HG03159 (cell line): ENCODE measurements around the gene ST14.
"Not testable (repeated sequence)": the region's sequence is repeated elsewhere in the genome, so short reads cannot be mapped to it uniquely, and the experiment has no call there.

Source experiments
- ATAC-seq: cut with Tn5 transposase; IDR thresholded peaks from one replicate; pipeline ENCODE4 v1.9.1; 2021; ENCODE audit warnings: mild to moderate bottlenecking, moderate library complexity; ENCODE audit not compliant: unreplicated experiment

ST14 gene

GRCh38 chr11:130187096-130187495 lies 27.5 kb downstream of the ST14 start:
- ATAC-seq: no peak

- ATAC-seq: no peak
These were observed 28.5 kb downstream of the ST14 start for GRCh38 chr11:130188047-130188446.

DNA sequence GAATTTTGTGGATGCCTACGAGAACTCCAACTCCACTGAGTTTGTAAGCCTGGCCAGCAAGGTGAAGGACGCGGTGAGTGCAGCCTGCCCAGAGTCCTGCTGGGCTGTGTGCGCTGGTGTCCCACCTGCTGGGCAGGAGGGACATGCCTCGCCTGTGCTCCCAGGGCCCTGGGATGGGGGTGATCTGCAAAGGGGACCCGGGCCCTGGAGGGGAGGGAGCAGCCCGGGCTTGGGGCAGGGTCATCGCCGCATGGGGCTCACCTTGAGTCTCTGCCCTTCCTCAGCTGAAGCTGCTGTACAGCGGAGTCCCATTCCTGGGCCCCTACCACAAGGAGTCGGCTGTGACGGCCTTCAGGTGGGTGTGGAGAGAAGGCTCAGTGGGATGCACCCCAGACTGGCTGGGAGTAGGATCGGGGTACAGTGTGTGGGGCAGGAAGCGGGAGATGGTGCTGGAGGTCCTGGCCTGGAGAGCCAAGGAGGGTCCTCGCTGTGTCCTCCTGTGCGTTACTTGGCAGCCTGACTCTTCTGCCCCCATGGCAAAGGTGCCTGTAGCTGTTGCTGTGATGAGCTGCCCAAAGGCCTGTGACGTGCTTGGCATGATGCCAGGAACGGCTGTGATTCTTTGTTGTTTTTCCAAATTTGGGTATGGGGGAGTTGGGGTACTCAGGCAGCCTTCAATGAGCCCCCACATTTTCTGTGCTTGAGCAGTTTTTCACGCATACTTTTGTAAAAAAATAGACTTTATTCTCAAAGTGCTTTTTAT lies 29.2 kb downstream of the ST14 start:
- no peak for ATAC-seq

DNA sequence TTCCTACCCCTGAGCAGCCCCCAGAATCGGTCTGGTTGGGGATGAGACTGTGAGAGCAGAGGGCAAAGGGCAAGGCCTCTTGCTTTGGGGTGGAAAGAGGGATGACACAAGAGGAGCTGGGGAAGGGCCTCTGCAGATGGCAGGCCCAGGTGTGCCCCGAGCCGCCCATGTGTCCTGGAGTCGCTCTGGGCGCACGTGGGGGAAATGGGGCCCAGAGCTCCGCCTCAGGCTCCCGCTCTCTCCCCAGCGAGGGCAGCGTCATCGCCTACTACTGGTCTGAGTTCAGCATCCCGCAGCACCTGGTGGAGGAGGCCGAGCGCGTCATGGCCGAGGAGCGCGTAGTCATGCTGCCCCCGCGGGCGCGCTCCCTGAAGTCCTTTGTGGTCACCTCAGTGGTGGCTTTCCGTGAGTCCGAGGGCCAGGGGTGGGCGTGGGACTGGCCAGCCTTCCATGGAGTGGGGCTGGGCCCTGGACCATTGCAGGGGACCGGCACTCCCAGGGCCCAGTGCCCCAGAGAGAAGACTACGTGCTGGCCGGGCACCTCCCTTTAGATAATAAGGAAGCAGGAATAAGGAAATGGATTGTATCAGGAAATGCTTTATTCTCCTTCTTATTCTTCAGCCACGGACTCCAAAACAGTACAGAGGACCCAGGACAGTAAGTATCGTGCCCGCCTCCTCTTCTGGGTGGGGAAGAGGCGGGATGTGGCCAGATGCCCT lies 30.1 kb downstream of the ST14 start:
- no peak for ATAC-seq

- no peak for ATAC-seq
These were observed 30.8 kb downstream of the ST14 start for GRCh38 chr11:130190371-130190881.

DNA sequence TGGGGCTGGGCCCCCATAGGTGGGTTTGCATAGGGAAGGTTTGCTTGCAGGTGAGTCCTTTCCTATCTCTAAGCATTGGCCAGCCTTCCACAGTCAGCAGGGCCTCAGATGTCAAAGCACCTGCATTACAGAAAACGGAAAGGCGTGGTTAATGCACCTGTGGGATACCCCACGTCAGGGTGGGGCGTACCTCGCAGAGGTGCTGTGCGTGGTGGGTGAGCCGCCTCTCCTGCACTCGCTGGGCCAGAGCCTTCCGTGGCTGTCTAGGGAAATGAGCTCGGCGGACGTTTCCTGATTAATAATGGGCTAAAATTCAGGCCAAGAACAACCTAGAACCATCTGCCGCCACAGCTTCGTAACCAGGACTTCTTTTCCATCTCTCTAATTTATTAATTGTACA lies 32.3 kb downstream of the ST14 start:
- ATAC-seq: no peak

DNA sequence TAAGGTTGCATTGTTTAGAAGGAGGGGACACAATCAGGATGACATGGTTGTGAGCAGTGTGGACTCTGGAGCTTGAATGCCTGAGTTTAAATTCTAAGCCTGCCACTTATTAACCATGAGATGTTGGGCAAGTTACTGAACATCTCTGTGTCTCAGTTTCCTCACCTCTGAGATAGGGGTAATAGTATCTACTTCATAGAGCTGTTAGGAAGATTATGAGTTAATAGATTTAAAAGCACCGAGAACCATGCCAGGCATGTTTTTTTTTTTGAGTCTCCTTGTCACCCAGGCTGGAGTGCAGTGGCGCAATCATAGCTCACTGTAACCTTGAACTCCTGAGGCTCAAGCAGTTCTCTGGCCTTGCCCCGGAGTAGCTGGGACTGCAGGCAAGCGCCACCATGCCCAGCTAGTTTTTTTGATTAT lies 33.3 kb downstream of the ST14 start:
- ATAC-seq: no peak

DNA sequence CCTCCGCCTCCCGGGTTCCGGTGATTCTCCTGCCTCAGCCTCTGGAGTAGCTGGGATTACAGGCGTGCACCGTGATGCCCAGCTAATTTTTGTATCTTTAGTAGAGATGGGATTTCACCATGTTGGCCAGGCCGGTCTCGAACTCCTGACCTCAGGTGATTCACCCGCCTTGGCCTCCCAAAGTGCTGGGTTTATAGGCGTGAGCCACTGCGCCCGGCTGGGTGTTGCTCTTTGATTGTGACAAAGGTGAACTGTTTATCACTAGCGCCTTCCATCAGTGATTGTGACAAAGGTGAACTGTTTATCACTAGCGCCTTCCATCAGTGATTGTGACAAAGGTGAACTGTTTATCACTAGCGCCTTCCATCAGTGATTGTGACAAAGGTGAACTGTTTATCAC lies 34.0 kb downstream of the ST14 start:
- ATAC-seq: not testable (repeated sequence)

GRCh38 chr11:130194241-130195023 lies 34.9 kb downstream of the ST14 start:
- no peak for ATAC-seq

- no peak for ATAC-seq
These were observed 37.9 kb downstream of the ST14 start for GRCh38 chr11:130197386-130198035.

GRCh38 chr11:130198292-130198691 lies 38.7 kb downstream of the ST14 start:
- no peak for ATAC-seq

GRCh38 chr11:130198964-130199363 lies 39.4 kb downstream of the ST14 start:
- ATAC-seq: no peak

- no peak for ATAC-seq
These were observed 40.2 kb downstream of the ST14 start for GRCh38 chr11:130199792-130200191.

GRCh38 chr11:130201026-130201425 lies 41.4 kb downstream of the ST14 start:
- no peak for ATAC-seq

DNA sequence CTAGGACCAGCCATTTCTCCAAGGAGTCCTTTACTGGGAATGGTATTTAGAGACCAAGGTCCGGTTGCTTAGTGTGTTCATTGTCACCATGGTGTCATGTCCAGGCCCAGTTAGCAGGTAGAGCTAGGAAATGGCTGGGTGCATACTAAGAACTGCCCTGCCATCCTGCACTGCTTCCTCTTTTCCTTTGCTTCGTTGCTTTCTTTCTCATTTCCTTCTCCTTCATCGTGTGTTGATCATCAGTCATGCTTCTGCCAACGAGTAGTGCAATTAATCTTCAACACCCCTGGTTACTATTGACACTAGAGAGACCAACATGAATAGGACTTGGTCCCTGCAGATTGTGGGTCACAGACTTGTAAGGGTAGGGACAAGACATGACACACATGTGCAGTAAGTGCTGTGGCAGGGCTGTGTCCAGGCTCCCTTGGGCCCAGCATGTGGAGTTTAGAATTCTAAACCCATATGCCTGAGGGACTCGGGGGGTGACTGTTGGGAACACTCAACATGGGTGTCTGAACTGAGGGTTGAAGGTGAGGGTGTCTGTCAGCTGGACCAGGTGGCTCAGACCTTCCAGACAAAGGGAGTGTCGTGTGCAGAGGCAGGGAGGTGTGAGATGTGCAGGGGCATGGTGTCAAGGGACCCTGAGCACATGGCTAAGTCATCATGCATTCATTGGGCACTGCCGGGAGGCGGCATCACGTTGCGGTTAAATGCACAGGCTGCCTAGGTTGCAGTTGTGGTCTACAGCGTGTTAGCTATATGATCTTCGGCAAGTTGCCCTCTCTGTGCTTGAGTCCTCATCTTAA lies 42.6 kb downstream of the ST14 start:
- ATAC-seq: peak; percentile 55

DNA sequence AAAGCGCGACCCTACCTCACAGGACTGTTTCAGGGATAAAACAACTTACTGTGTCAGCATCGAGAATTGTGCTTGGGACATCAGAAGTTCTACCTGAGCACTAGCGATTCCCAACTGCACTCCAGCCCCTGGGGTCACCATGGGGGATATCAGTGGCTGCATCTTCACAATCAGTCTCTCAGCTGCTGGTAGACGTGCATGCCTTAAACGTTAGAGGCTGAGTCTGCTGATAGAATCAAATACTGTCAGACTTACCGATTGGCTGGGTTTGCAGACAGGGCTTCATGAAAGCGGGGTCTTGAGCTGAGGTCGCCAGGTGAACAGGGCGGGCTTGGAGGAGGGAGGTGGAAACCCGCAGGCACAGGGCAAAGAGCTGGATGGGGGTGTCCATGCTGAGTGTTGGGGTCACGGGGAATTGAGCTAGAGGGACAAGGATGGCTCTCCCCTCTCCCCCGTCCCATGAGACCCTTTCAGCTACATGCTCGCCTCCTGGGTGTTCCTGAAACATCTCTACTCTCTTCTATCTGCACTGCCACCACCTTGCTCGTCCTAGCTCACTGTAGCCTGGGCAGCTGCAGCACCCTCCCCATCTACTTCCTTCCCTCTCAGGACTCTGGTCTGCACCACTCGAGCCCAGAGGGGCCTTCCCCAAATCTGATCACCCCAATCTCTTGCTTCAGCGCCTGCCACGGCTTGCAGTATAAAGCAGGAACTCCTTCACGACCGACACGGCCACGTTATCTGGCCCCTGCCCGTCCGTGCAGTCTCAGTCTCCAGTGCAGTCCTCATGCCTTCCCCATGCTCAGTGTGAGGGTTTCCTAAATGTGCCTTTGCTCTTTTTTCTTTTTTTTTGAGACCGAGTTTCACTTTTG lies 43.5 kb downstream of the ST14 start:
- ATAC-seq: no peak

DNA sequence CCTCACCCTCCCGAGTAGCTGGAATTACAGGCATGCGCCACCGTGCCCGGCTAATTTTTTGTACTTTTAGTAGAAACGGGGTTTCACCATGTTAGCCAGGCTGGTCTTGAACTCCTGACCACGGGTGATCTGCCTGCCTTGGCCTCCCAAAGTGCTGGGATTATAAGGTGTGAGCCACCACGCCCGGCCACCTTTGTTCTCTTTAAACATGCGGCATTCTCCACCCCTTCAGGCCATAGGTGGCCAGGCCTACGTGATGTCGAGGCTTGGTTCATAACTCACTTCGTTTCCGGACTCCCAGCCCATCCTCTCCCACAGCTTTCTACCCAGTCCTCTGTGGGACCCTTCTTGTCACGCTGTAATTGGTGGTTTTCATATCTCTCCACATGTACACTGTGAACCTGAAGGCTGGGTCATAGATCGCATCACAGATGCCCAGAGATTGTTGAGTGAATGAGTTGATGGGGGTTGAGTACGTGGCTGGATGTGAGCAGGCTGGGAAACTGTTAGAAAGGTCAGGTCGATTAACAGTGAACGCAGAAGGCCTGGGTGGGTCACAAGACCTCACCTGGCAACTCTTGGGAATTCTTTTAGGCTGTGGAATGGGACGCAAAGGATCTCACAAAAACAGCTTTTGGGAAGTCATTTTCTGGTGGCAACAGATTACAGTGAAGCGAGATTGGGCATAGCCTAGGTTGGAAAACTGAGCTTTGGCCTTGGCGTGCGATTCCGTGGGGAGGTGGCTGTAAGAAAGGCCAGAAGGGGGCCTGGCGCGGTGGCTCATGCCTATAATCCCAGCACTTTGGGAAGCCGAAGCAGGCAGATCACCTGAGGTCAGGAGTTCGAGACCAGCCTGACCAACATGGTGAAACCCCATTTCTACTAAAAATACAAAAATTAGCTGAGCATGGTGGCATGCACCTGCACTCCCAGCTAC lies 44.5 kb downstream of the ST14 start:
- ATAC-seq: no peak

- no peak for ATAC-seq
These were observed 45.1 kb downstream of the ST14 start for GRCh38 chr11:130204703-130205095.
